Activated naive CD4-positive, alpha-beta T cell treated with anti-CD3 and anti-CD28 coated beads, Interleukin-2, amount 50 U/mL, for 24 hours (primary cell): Measurements from ENCODE around the gene ARHGEF4.
"Not testable (repeated sequence)": the region's sequence is repeated elsewhere in the genome, so short reads cannot be mapped to it uniquely, and the experiment has no call there.

Source experiments
- H3K27ac Mint-ChIP-seq: one replicate; pipeline ENCODE4 v1.8.0; 2021; ENCODE audit warnings: mild to moderate bottlenecking, mixed read lengths
- H3K27me3 Mint-ChIP-seq: one replicate; pipeline ENCODE4 v1.8.0; 2021; ENCODE audit warnings: mixed read lengths
- H3K36me3 Mint-ChIP-seq: one replicate; pipeline ENCODE4 v1.8.0; 2021; ENCODE audit warnings: mixed read lengths
- H3K4me1 Mint-ChIP-seq: one replicate; pipeline ENCODE4 v1.8.0; 2021; ENCODE audit warnings: mixed read lengths
- H3K4me3 Mint-ChIP-seq: one replicate; pipeline ENCODE4 v1.8.0; 2021; ENCODE audit warnings: mild to moderate bottlenecking, mixed read lengths
- H3K9me3 Mint-ChIP-seq: one replicate; pipeline ENCODE4 v1.8.0; 2021; ENCODE audit warnings: mixed read lengths

Gene ARHGEF4

DNA sequence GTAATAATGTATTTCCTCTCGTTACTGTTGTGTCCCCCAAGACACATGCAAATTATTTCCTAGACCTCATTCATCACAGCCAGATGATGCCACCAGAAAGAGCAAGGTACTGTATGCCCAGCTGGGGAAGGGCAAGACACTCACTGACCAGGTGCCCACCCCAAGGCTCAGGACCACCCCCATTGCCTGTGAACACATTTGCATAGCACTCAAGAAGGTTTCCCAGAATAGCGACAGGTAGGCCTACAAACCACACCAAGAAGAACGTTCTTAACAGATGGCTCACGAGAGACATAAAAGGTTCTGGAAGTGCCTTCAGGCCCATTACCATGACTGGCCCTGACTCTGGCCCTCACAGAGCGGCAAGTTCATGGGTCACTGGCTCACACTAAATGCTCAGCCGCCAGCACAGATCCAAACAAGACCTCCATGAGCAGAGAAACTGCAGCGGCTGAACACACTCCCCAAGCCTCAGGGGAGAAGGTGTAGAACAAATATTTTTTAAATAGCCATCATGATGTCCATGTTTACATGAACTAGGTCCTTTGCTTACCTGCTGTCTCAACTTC is 212.5 kb downstream of the ARHGEF4 start:
- no peak overlapping the region for H3K27ac Mint-ChIP-seq

DNA sequence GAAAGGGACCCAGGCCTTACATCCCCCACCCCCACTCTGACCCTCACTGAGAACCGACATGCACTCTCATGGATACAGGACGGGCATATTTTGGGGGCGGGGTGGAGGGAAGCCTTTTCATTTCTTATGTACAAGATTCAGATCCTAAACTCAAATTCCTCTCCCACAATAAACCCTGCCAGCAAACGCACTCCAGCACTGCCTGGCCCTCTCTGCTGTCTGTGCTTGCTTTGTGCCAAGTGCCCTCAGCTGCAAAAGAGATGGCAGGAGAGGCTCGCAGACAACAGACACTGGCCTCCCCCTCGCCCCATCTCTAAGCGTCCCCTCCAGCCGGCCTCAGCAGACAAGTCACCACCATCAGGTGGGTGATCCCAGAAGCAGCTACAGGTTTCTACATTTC is 214.2 kb downstream of the ARHGEF4 start:
- no peak overlapping the region for H3K27ac Mint-ChIP-seq
- no peaks in the 10 kb centered on the region for H3K27me3 Mint-ChIP-seq
- peaks cover 18% of the 10 kb centered on the region for H3K36me3 Mint-ChIP-seq
- peaks cover under 1% of the 10 kb centered on the region for H3K4me1 Mint-ChIP-seq
- H3K9me3 Mint-ChIP-seq: no peaks in the 10 kb centered on the region
- no peak overlapping the region for H3K4me3 Mint-ChIP-seq

More for the DNA sequence above, 212.5 kb downstream of the ARHGEF4 start:
- Mint-ChIP-seq H3K9me3 (no peaks in the 10 kb centered on the region), H3K27me3 (no peaks in the 10 kb centered on the region), H3K36me3 (peaks cover 17% of the 10 kb centered on the region), H3K4me3 (no peak overlapping the region), H3K4me1 (no peaks in the 10 kb centered on the region)

DNA sequence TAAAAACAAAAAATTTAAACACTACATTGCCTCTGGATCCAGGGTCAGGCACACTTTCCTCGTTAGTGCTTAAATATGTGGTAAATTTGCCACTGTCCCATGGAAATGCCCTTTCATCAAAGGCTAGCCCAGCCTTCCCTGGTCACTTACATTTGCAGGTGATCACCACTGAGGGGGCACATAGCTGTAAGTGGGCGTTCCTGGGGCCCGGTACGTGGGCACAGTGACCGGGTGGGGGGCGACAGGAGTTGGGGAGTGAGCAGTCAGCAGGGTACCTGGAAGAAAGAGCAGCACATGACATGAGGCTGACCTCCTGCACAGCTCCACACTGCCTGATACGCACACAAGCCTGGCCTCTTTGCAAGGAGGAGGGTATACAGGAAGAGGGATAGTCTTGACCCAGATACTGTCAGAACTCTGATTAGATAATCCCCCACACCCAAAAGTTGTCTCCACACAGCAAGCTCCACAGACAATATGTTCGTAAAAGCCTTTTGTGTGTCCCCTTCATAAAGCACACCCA is 216.1 kb downstream of the ARHGEF4 start:
- Mint-ChIP-seq H3K9me3 (no peaks in the 10 kb centered on the region), H3K4me3 (no peak overlapping the region), H3K36me3 (peaks cover 21% of the 10 kb centered on the region), H3K27me3 (no peaks in the 10 kb centered on the region), H3K4me1 (peaks cover 12% of the 10 kb centered on the region), H3K27ac (peak overlapping the region; percentile 46)

DNA sequence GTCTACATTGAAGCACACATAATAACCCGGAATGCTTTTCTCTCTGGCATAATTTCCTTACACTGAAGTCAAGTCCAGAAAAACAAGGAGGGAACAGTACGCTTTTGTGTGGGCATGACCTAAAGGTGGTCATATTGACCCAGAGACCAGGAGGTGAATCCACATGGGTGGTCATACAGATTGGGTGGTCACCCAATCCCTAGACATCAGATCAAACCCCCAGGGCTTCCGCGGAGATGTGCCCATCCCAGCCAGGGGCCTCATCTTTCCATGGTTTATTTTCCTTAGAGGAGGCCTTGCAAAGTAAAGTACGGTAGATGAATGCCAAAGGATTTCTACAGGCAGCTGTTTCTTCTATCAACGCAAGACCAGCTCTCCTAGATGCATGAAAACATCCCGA is 217.8 kb downstream of the ARHGEF4 start:
- Mint-ChIP-seq H3K4me3 (no peak overlapping the region), H3K9me3 (no peaks in the 10 kb centered on the region), H3K27ac (no peak overlapping the region), H3K27me3 (no peaks in the 10 kb centered on the region), H3K36me3 (peaks cover 17% of the 10 kb centered on the region), H3K4me1 (peaks cover 18% of the 10 kb centered on the region)

DNA sequence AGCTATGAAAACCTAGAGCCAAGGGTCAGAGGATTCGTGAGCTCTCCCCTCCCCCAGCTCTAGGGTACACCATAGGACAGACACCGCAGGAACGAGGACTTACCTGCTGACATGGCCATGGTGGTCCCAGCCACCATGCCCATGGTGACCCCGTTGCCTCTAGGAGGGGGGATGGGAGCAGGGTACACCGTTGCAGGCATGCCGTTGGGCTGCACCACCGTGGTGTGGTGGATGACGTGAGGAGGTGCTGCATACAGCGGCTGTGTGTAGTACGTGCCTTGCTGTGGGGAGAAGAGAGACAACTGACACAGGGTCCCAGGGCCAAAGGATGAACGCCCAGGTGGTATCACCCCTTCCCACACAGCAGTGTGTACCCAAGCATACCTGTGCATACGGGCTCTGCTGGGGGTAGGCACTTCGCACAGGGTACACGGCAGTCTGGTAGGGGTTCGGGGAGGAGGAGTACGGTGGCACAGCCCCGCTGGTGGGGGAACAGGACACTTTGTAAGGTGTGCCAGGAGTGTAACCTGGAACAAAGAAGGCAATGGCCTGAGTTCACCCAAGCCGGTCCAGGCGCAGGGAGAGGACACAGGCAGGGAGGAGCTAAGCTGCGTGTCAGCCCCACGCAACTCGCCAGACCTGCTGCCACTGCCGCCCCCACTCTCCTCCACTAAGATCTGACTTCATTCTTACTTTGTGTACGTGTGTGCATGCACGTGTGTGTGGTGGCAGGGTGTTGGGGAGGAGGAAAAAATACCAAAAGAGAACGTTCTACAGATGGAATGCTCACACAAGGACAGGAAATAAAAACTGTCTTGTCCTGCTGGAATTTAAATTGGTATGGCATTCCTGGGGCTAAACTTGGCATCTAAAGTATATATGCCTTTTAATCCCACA is 218.7 kb downstream of the ARHGEF4 start:
- Mint-ChIP-seq H3K27me3 (no peaks in the 10 kb centered on the region), H3K36me3 (peaks cover 18% of the 10 kb centered on the region), H3K4me3 (no peak overlapping the region), H3K4me1 (peaks cover 20% of the 10 kb centered on the region), H3K27ac (no peak overlapping the region), H3K9me3 (no peaks in the 10 kb centered on the region)

DNA sequence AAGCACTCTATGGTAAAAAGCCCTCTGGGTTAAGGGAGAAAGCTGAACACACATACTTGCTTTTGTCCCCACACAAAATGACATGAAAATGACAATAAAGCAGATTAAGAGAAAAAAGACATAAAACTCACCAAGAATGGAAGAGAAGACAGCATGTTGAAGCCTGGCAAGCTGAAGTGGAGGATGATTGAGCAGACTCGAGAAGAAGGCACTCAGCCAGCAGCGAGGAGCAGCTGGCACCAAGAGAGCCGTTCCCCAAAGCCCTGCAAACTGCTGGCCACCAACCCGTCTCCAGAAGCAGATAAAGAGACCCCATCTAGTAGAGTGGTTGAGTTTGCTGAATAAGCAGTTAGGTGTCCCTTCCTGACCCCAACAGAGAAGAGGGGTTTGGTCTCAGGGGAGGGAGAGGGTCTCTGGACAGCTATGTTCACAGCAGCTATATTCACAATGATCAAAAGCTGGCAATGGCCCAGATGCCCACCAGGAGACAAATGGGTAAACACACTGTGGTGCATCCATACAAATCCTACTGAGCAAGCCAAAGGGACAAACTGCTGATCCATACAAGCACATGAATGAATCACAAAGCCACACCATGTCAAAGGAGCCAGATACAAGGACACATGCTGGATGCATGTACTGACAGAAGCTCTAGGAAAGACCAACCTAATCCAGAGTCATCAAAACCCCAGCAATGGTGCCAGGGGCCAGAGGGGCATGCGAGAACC is 219.7 kb downstream of the ARHGEF4 start:
- no peaks in the 10 kb centered on the region for H3K27me3 Mint-ChIP-seq
- H3K4me1 Mint-ChIP-seq: peaks cover 24% of the 10 kb centered on the region
- peaks cover 20% of the 10 kb centered on the region for H3K36me3 Mint-ChIP-seq
- H3K27ac Mint-ChIP-seq: peak overlapping the region; percentile 66
- H3K9me3 Mint-ChIP-seq: no peaks in the 10 kb centered on the region
- no peak overlapping the region for H3K4me3 Mint-ChIP-seq

DNA sequence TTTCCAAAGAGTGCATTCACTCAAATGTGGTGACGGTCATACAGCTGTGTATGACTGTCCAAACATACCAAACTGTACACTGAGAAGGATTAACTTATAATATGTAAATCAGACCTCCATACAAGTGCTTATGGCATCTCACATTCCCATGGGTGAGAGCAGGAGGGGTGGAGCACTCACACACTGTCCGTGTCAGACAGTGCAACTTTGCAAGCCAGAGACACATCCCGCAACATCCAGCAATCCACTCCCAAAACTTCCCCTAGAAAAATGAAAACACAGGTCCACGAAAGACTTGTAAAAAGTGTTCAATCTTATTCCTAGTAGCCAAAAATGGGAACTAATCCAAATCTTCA is 220.2 kb downstream of the ARHGEF4 start:
- Mint-ChIP-seq H3K4me1 (peaks cover 27% of the 10 kb centered on the region), H3K36me3 (peaks cover 17% of the 10 kb centered on the region), H3K27me3 (no peaks in the 10 kb centered on the region), H3K9me3 (no peaks in the 10 kb centered on the region), H3K4me3 (no peak overlapping the region), H3K27ac (peak overlapping the region; percentile 47)

DNA sequence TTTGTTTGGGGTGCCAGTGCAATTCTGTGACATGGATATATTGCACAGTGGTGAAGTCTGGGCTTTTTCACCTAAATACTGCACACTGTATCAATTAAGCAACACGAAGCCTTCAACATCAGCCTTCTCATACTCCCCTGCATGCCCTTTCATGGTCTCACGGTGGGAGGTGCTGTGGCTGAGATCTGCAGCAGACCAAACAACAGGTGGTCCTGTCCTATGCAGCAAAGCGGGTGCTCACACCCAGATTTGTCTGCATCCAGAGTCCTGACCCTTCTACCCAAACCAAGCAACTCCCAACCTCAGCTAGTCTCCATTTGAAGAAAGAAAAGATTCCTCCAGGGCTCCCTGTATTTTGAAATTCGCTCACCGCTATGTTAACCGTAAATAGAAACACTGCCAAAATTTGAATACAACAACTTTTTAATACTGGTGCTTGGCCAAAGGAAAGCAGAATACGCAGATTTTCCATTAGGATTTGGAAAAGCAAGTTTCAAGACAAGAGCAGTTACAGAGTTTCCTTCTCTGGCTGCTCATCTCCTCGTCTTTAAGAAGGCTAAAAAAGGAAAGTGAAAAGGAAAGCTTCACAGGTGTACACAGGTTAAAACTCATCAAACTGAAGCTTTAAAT is 221.6 kb downstream of the ARHGEF4 start:
- Mint-ChIP-seq H3K4me3 (no peak overlapping the region), H3K4me1 (peaks cover 31% of the 10 kb centered on the region), H3K27ac (peak overlapping the region; percentile 65), H3K9me3 (no peaks in the 10 kb centered on the region), H3K36me3 (peaks cover 9% of the 10 kb centered on the region), H3K27me3 (no peaks in the 10 kb centered on the region)

DNA sequence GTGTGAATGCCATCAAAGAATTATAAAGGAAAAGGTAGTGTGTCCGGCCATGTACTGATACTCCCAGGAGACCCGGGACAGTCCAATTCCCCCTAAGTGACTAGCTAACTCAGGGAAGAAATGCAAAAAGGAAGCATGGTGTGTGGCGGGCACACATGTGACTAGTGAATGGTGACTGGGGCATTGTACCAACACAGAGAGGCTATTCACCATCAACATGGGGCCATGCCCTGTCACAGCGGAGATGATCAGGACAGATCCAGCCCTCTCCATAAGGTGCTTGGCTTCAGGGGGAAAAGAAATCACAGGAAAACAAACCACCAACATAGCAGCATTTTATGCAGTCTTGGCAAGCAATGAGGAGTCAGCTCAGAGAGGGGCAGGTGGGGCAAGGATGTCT is 222.2 kb downstream of the ARHGEF4 start:
- peaks cover 8% of the 10 kb centered on the region for H3K36me3 Mint-ChIP-seq
- H3K27ac Mint-ChIP-seq: no peak overlapping the region
- peaks cover 34% of the 10 kb centered on the region for H3K4me1 Mint-ChIP-seq
- H3K4me3 Mint-ChIP-seq: no peak overlapping the region
- no peaks in the 10 kb centered on the region for H3K9me3 Mint-ChIP-seq
- no peaks in the 10 kb centered on the region for H3K27me3 Mint-ChIP-seq

DNA sequence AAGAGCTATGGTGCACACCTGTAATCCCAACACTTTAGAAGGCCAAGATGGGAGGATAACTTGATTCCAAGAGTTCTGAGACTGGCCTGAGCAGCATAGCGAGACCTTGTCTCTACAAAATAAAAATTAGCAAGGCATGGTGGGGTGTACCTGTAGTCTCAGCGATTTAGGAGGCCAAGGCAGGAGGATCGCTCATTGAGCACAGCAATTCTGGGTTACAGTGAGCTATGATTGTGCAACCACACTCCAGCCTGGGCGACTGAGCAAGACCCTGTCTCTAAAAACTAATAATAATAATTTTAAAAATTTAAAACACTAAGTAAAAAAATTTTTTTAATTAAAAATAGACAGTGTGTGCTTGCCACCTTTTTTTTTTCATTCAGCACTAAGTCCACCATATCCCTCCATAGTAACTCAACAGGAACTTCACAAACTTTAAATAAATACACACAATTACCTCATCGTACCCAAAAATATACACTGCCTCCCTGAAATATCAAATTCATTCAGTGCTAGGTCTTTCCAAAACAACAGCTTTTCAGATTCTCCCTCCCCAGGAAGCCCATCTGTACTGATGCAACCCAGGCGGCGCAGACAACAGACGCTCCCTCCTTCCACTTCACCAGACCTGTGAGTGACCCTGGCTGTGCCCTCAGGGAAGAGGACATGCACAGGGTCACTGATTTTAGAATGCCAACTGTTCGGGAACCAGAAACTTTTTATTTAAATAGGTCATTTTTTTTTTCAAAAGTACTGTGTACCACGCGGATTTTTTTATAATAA is 227.0 kb downstream of the ARHGEF4 start:
- Mint-ChIP-seq H3K9me3 (no peaks in the 10 kb centered on the region), H3K4me3 (no peak overlapping the region), H3K36me3 (peaks cover 14% of the 10 kb centered on the region), H3K27me3 (no peaks in the 10 kb centered on the region), H3K27ac (no peak overlapping the region), H3K4me1 (peaks cover 49% of the 10 kb centered on the region)

DNA sequence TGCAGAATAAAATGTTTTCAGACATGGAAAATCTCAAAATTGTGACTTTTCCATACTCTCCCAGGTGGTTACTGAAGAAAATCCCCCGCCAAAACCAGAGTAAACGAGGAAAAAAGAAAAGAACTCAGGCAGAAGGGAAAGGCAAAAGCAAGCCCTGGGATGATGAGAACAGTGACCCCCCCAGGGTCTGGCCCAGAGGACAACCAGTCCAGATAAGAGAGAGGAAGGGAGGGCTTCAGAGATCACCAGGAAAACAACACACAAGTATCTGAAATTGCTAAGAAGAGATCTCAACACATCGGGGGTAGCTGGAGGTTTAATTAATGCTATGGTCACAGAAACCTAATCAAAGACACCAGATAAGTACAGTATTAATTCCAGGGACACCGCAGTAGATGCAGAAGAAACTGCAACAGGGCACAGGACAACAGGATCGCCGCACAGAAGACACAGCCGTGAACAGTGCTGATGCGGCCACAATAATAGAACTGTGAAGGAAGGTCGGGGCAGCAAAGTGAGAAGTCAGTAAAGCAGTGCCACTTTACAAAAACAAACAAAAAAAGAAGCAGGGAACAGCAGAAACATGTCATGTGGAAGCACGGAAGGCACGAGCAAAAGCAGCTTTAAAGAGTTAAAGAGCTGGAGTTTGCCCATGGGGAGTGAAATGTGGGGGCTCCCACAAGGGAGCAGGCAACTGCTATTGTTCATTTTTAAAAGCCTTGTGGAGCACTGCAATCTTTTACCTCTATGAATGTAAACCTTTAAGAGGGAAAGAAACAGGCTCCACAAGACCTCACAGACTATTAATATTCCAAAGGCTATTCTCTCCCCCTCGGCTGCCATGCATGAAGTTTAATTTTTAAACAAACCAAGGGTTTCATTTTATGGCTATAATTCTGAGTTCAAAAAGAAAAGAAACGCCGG is 228.1 kb downstream of the ARHGEF4 start:
- Mint-ChIP-seq H3K36me3 (peaks cover 14% of the 10 kb centered on the region), H3K9me3 (no peaks in the 10 kb centered on the region), H3K4me1 (peaks cover 49% of the 10 kb centered on the region), H3K4me3 (no peak overlapping the region), H3K27me3 (no peaks in the 10 kb centered on the region), H3K27ac (peak overlapping the region; percentile 18)

DNA sequence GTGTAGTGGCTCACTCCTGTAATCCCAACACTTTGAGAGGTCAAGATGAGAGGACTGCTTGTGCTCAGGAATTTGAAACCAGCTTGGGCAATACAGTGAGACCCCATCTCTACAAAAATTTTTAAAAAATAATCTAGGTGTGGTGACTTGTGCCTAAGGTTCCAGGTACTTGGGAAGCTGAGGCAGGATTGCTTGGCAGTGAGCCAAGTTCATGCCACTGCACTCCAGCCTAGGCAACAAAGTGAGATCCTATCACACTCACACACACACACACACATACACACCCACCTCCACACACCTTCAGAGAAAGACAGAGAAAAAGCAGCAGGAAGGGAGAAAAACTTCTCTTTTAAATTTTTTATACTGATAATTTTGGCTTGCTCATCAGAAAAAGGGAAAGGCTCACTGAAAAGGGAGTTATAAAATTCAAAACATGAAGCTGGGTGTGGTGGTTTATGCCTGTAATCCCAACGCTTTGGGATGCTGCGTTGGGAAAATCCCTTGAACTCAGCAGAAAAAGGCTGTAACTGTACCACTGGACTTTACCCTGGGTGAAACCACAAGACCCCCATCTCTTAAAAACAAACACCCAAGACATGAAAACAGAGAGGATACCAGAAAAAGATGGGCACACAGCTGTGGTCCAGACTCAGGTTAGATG is 230.9 kb downstream of the ARHGEF4 start:
- Mint-ChIP-seq H3K4me3 (no peak overlapping the region), H3K4me1 (peaks cover 52% of the 10 kb centered on the region), H3K9me3 (no peaks in the 10 kb centered on the region), H3K27me3 (no peaks in the 10 kb centered on the region), H3K27ac (no peak overlapping the region), H3K36me3 (peaks cover 20% of the 10 kb centered on the region)

DNA sequence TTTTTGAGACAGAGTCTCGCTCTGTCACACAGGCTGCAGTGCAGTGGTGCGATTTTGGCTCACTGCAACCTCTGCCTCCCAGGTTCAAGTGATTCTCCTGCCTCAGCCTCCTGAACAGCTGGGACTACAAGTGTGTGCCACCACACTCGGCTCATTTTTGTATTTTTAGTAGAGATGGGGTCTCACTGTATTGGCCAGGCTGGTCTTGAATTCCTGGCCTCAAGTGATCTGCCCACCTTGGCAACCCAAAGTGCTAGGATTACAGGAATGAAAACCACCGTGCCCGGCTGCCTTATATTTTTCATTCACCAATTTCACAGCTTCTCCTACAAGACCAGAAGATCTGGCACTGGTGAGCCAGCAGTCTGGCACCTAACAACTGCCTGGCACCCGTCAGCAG is 231.5 kb downstream of the ARHGEF4 start:
- H3K27me3 Mint-ChIP-seq, H3K27ac Mint-ChIP-seq, H3K9me3 Mint-ChIP-seq, H3K4me3 Mint-ChIP-seq: not testable (repeated sequence)
- Mint-ChIP-seq H3K4me1 (peaks cover 52% of the 10 kb centered on the region), H3K36me3 (peaks cover 20% of the 10 kb centered on the region)

DNA sequence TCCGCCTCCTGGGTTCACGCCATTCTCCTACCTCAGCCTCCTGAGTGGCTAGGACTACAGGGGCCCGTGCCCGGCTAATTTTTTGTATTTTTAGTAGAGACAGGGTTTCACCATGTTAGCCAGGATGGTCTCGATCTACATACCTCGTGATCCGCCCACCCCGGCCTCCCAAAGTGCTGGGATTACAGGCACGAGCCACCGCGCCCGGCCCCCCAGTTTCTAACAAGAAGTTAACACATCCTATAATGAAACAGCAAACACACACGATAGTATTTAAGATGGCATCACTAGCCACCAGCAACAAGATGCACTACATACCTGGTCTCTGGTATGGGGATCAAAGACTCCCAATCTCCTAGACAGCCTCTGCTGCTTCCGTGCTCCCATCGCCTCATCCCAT is 238.9 kb downstream of the ARHGEF4 start:
- not testable (repeated sequence) for H3K27ac Mint-ChIP-seq, H3K27me3 Mint-ChIP-seq, H3K9me3 Mint-ChIP-seq, H3K4me3 Mint-ChIP-seq
- peaks cover 58% of the 10 kb centered on the region for H3K4me1 Mint-ChIP-seq
- H3K36me3 Mint-ChIP-seq: peaks cover 16% of the 10 kb centered on the region
